HG03159 (cell line): Measurements from ENCODE around the gene ARL6.

ENCODE experiments used
- ATAC-seq: cut with Tn5 transposase; IDR thresholded peaks from one replicate; pipeline ENCODE4 v1.9.1; 2021; ENCODE audit warnings: mild to moderate bottlenecking, moderate library complexity; ENCODE audit not compliant: unreplicated experiment

ARL6 gene

GRCh38 chr3:97764407-97765238, at the start of gene ARL6:
Gene ARL6 (plus strand): TSS chr3:97764758. CDS start chr3:97768108, 3,350 bp downstream.
- peak; percentile 96 for ATAC-seq

- peak; percentile 97 for ATAC-seq
Measured at GRCh38 chr3:97719156-97719821, 45.3 kb upstream of the ARL6 start.

- no peak for ATAC-seq
Measured at GRCh38 chr3:97720417-97720816, 44.1 kb upstream of the ARL6 start.

- ATAC-seq: no peak
Measured at GRCh38 chr3:97721446-97721845, 43.1 kb upstream of the ARL6 start.

- ATAC-seq: no peak
Measured at GRCh38 chr3:97736928-97737327, 27.6 kb upstream of the ARL6 start.

- ATAC-seq: no peak
Measured at GRCh38 chr3:97738761-97739160, 25.8 kb upstream of the ARL6 start.

GRCh38 chr3:97742036-97742435, 22.5 kb upstream of the ARL6 start:
- no peak for ATAC-seq

GRCh38 chr3:97744289-97744688, 20.3 kb upstream of the ARL6 start:
- no peak for ATAC-seq

GRCh38 chr3:97763586-97764406, 762 bp upstream of the ARL6 start:
- ATAC-seq: peak; percentile 40

GRCh38 chr3:97765336-97765735, 778 bp downstream of the ARL6 start:
- no peak for ATAC-seq

- no peak for ATAC-seq
Measured at GRCh38 chr3:97772926-97773325, 8.4 kb downstream of the ARL6 start.

- no peak for ATAC-seq
Measured at GRCh38 chr3:97778152-97778551, 13.6 kb downstream of the ARL6 start.

GRCh38 chr3:97793420-97794019, 29.0 kb downstream of the ARL6 start:
- peak; percentile 71 for ATAC-seq

GRCh38 chr3:97795951-97796350, 31.4 kb downstream of the ARL6 start:
- no peak for ATAC-seq

GRCh38 chr3:97804471-97804870, 39.9 kb downstream of the ARL6 start:
- ATAC-seq: no peak

GRCh38 chr3:97810779-97811390, 46.3 kb downstream of the ARL6 start:
- no peak for ATAC-seq

GRCh38 chr3:97815149-97815917, 50.8 kb downstream of the ARL6 start:
- ATAC-seq: peak; percentile 60

GRCh38 chr3:97816811-97817210, 52.3 kb downstream of the ARL6 start:
- ATAC-seq: no peak

- ATAC-seq: no peak
Measured at GRCh38 chr3:97817965-97818364, 53.4 kb downstream of the ARL6 start.

- no peak for ATAC-seq
Measured at GRCh38 chr3:97820780-97821179, 56.2 kb downstream of the ARL6 start.
